Gastrocnemius medialis (tissue), 4 donors: ENCODE results near the gene RAD9B. TPM values are rescaled to one million over a fixed set of nuclear protein-coding genes. Genes with fewer than 3 reads are reported as not detected.
"Not testable (repeated sequence)": the region's sequence is repeated elsewhere in the genome, so short reads cannot be mapped to it uniquely, and the experiment has no call there.

Source experiments
- ATAC-seq, 2 donors: fragments of 150-250 bp; one replicate each; pipeline ENCODE4 v1.9.1; 2016
- DNase-seq, 2 donors: peaks; one replicate each; pipeline ENCODE4 v3.0.0-alpha.2; 2019
- H3K27ac ChIP-seq, 4 donors: fragments of 200-600 bp; sonication (generic); 1 replicate in 1 of 4; 2 replicates in 3 of 4; pipeline ENCODE4 v1.5.1; 2016 to 2018; ENCODE audit warnings: mild to moderate bottlenecking in 2 of 4, moderate library complexity in 1 of 4
- H3K27me3 ChIP-seq, 3 donors: fragments of 200-600 bp; sonication (generic) in 2 of 3; 1 replicate in 1 of 3; 2 replicates in 2 of 3; pipeline versions ENCODE4 v1.5.1 to v1.6.0; 2016 to 2019; ENCODE audit warnings: mild to moderate bottlenecking in 1 of 3, moderate library complexity in 1 of 3
- H3K36me3 ChIP-seq, 2 donors: fragments of 200-600 bp; sonication (generic) in 1 of 2; one replicate each; pipeline ENCODE4 v1.5.1; 2017 to 2018
- H3K4me1 ChIP-seq, 2 donors: fragments of 200-600 bp; sonication (generic) in 1 of 2; one replicate each; pipeline ENCODE4 v1.5.1; 2016 to 2017; ENCODE audit warnings: mild to moderate bottlenecking in 2 of 2
- H3K4me3 ChIP-seq, 4 donors: fragments of 200-600 bp; sonication (generic) in 3 of 4; 1 replicate in 1 of 4; 2 replicates in 3 of 4; pipeline ENCODE4 v1.5.1; 2016 to 2019; ENCODE audit warnings: mild to moderate bottlenecking in 2 of 4
- H3K9me3 ChIP-seq, 3 donors: fragments of 200-600 bp; sonication (generic) in 2 of 3; 1 replicate in 1 of 3; 2 replicates in 2 of 3; pipeline ENCODE4 v1.5.1; 2016 to 2019
- CTCF ChIP-seq, 5 experiments: fragments of 450-650 bp in 3 of 5; fragments of 200-600 bp in 2 of 5; sonication (generic) in 2 of 5; IDR thresholded peaks in 4 of 5; conservative IDR thresholded peaks in 1 of 5; 1 replicate in 4 of 5; 2 replicates in 1 of 5; pipeline ENCODE4 v1.5.1; 2016 to 2019; ENCODE audit warnings: antibody characterized with exemption in 5 of 5, mild to moderate bottlenecking in 3 of 5, moderate library complexity in 3 of 5
- POLR2A ChIP-seq, 2 donors: fragments of 450-650 bp; IDR thresholded peaks; one replicate each; pipeline ENCODE4 v1.6.1; 2017; ENCODE audit warnings: antibody characterized with exemption in 2 of 2, mild to moderate bottlenecking in 2 of 2, moderate library complexity in 2 of 2
- in situ Hi-C, 4 donors: fragments of 200-750 bp; cut with MboI; loops; one replicate each; pipeline versions ENCODE4 v1.15.0 to v1.8.0; 2017; ENCODE audit warnings: low sequenced_read_pairs in 4 of 4
- intact Hi-C: fragments of 100-400 bp; cut with DNase I; formaldehyde crosslinking; loops from one replicate; pipeline ENCODE4 v1.15.1; 2023; ENCODE audit warnings: low total_unique reads
- total RNA-seq, 4 donors: library from RNA; depleted of rRNA; stranded (reverse); fragments of >200 nt; gene quantifications; one replicate each; pipeline versions ENCODE4 v1.1.0 to v1.2.3, GENCODE V29; 2016

The RAD9B gene
- total RNA-seq, 4 donors from 2014 or later, result 0.12 to 2.0 (median 0.62) TPM

- H3K4me3 ChIP-seq, result no peak overlapping the region
- TF ChIP-seq POLR2A (IDR thresholded peaks at IDR 0.05), result no peak
- TF ChIP-seq CTCF (IDR thresholded peaks at IDR 0.05 in 4 of 5, conservative IDR thresholded peaks at IDR 0.05 in 1 of 5), result no peak
- no peak overlapping the region for H3K27ac ChIP-seq
- H3K4me1 ChIP-seq, result peaks cover 15 to 25% of the 10 kb centered on the region in 2 donors
- no peak for DNase-seq
- H3K27me3 ChIP-seq, result no peaks in the 10 kb centered on the region
- H3K36me3 ChIP-seq, result peaks cover 0 to 35% of the 10 kb centered on the region in 2 donors
- H3K9me3 ChIP-seq, result no peaks in the 10 kb centered on the region
- in situ Hi-C loops (loop anchor here in 2 of 4 donors (5.0 to 25.0 kb wide), 2 partner anchors 37 to 372 kb away; partner anchors contain the start of genes CCDC63 (in 1 of the 2), RAD9B (in 1 of the 2) and VPS29 (in 1 of the 2)), intact Hi-C loops (loop anchor here (5.0 kb wide), 1 partner anchor 422 kb away; no protein-coding TSS in a partner anchor)
- no peak for ATAC-seq
These were observed 37.1 kb upstream of the RAD9B start for GRCh38 chr12:110465024-110465423.

- not testable (repeated sequence) for ATAC-seq, DNase-seq, H3K27me3 ChIP-seq, H3K4me3 ChIP-seq, H3K27ac ChIP-seq, H3K9me3 ChIP-seq
- in situ Hi-C loops, result loop anchor here in 2 of 4 donors (5.0 to 25.0 kb wide), 2 partner anchors 37 to 372 kb away; partner anchors contain the start of genes CCDC63 (in 1 of the 2), RAD9B (in 1 of the 2) and VPS29 (in 1 of the 2)
- intact Hi-C loops, result loop anchor here (5.0 kb wide), 1 partner anchor 422 kb away; no protein-coding TSS in a partner anchor
- Histone ChIP-seq H3K4me1 (peaks cover 15 to 25% of the 10 kb centered on the region in 2 donors), H3K36me3 (peaks cover 0 to 35% of the 10 kb centered on the region in 2 donors)
These were observed 36.4 kb upstream of the RAD9B start for GRCh38 chr12:110465765-110466164.

GRCh38 chr12:110466791-110467190 is 35.3 kb upstream of the RAD9B start:
- ATAC-seq (no peak), DNase-seq (no peak)
- in situ Hi-C loops, result loop anchor here in 2 of 4 donors (5.0 to 25.0 kb wide), 2 partner anchors 36 to 371 kb away; partner anchors contain the start of genes CCDC63 (in 1 of the 2), RAD9B (in 1 of the 2) and VPS29 (in 1 of the 2)
- peak overlapping the region in 3 of 4 donors; percentile 68 to 89 (median 78) for H3K4me3 ChIP-seq
- peak overlapping the region; percentile 86 to 90 (median 88) for H3K27ac ChIP-seq
- no peaks in the 10 kb centered on the region for H3K27me3 ChIP-seq
- H3K9me3 ChIP-seq, result no peaks in the 10 kb centered on the region
- peaks cover 0 to 30% of the 10 kb centered on the region in 2 donors for H3K36me3 ChIP-seq
- intact Hi-C loops, result loop anchor here (5.0 kb wide), 1 partner anchor 421 kb away; no protein-coding TSS in a partner anchor
- peaks cover 15 to 25% of the 10 kb centered on the region in 2 donors for H3K4me1 ChIP-seq
- TF ChIP-seq CTCF (IDR thresholded peaks at IDR 0.05 in 4 of 5, conservative IDR thresholded peaks at IDR 0.05 in 1 of 5) (no peak), POLR2A (IDR thresholded peaks at IDR 0.05) (no peak)

GRCh38 chr12:110467847-110468213 is 34.3 kb upstream of the RAD9B start:
- in situ Hi-C loops (loop anchor here in 2 of 4 donors (5.0 to 25.0 kb wide), 2 partner anchors 34 to 369 kb away; partner anchors contain the start of genes CCDC63 (in 1 of the 2), RAD9B (in 1 of the 2) and VPS29 (in 1 of the 2)), intact Hi-C loops (loop anchor here (1.0 to 5.0 kb wide), 4 partner anchors 18 to 419 kb away; partner anchors contain the start of genes ARPC3, RAD9B, TCTN1 and VPS29)
- Histone ChIP-seq H3K36me3 (peaks cover 0 to 22% of the 10 kb centered on the region in 2 donors), H3K4me1 (peaks cover 15 to 25% of the 10 kb centered on the region in 2 donors), H3K27me3 (no peaks in the 10 kb centered on the region), H3K27ac (peak overlapping the region; percentile 86 to 90 (median 88)), H3K9me3 (no peaks in the 10 kb centered on the region), H3K4me3 (peak overlapping the region; percentile 63 to 89 (median 73))
- DNase-seq, result no peak
- ATAC-seq, result no peak
- TF ChIP-seq CTCF (IDR thresholded peaks at IDR 0.05 in 4 of 5, conservative IDR thresholded peaks at IDR 0.05 in 1 of 5), result no peak
- TF ChIP-seq POLR2A (IDR thresholded peaks at IDR 0.05), result peak in 1 of 2 donors; percentile 89
